Liver (tissue), 3 donors: ENCODE data around the gene LRRC26.

ENCODE experiments used
- CTCF ChIP-seq: fragments of 150-350 bp; IDR thresholded peaks from 2 replicates; pipeline ENCODE4 v1.5.1; 2017; ENCODE audit warnings: improper control_type of control experiment, low read depth, low read length; ENCODE audit not compliant: missing input control
- GABPA ChIP-seq, 2 donors: IDR thresholded peaks in 1 of 2; conservative IDR thresholded peaks in 1 of 2; 2 replicates each; pipeline ENCODE4 v1.6.1; 2016; ENCODE audit warnings: antibody characterized with exemption in 2 of 2, mild to moderate bottlenecking in 1 of 2, moderate library complexity in 1 of 2
- HNF4A ChIP-seq, 2 donors: conservative IDR thresholded peaks; 2 replicates each; pipeline ENCODE4 v1.6.1; 2016; ENCODE audit warnings: antibody characterized with exemption in 2 of 2, mild to moderate bottlenecking in 2 of 2
- RAD21 ChIP-seq, 2 donors: IDR thresholded peaks; 2 replicates each; pipeline ENCODE4 v1.6.1; 2016; ENCODE audit warnings: antibody characterized with exemption in 2 of 2, mild to moderate bottlenecking in 2 of 2
- RXRA ChIP-seq, 2 donors: IDR thresholded peaks; 2 replicates each; pipeline ENCODE4 v1.6.1; 2017 to 2018; ENCODE audit warnings: antibody characterized with exemption in 2 of 2, mild to moderate bottlenecking in 1 of 2
- SP1 ChIP-seq: IDR thresholded peaks from 2 replicates; pipeline ENCODE4 v1.6.1; 2018; ENCODE audit warnings: antibody characterized with exemption, mild to moderate bottlenecking
- TAF1 ChIP-seq: conservative IDR thresholded peaks from 2 replicates; pipeline ENCODE4 v1.6.1; 2016; ENCODE audit warnings: antibody characterized with exemption, mild to moderate bottlenecking
- YY1 ChIP-seq: IDR thresholded peaks from 2 replicates; pipeline ENCODE4 v1.6.1; 2016; ENCODE audit warnings: antibody characterized with exemption, mild to moderate bottlenecking
- ZBTB33 ChIP-seq: IDR thresholded peaks from 2 replicates; pipeline ENCODE4 v1.6.1; 2016; ENCODE audit warnings: antibody characterized with exemption
- donor health status: healthy.
- donor health status: healthy.

- TF ChIP-seq CTCF = no peak
- no peak for TF ChIP-seq GABPA (IDR thresholded peaks at IDR 0.05 in 1 of 2, conservative IDR thresholded peaks at IDR 0.05 in 1 of 2)
- no peak for TF ChIP-seq YY1
- no peak for TF ChIP-seq RXRA (IDR thresholded peaks at IDR 0.05)
- TF ChIP-seq HNF4A (conservative IDR thresholded peaks at IDR 0.05) = no peak
- no peak for TF ChIP-seq RAD21 (IDR thresholded peaks at IDR 0.05)
- no peak for TF ChIP-seq TAF1
- TF ChIP-seq ZBTB33 = no peak
- TF ChIP-seq SP1 = no peak
Observed at GRCh38 chr9:137167277-137167746, 2.5 kb downstream of the LRRC26 start.
